ENCODE results near the gene PTPRA. TPM values are rescaled to one million over a fixed set of nuclear protein-coding genes. Genes with fewer than 3 reads are reported as not detected.

PTPRA gene
- total and polyA plus RNA-seq, 12 donors = 16.3 to 94.7 (median 46.3) TPM

GRCh38 chr20:2889797-2890196, 16.5 kb downstream of the PTPRA start:
- WGBS, 4 donors = 81 to 92% (median 85%) methylated on average over 3 of the region's 3 CpGs
- H3K4me1 ChIP-seq (replicated peaks in 1 of 2) = peaks cover 11 to 28% of the 10 kb centered on the region in 2 donors
- intact Hi-C loops (cut with DNase I) = no loop called here
- H3K4me3 ChIP-seq = no peak overlapping the region
- no peaks in the 10 kb centered on the region for H3K27me3 ChIP-seq
- H3K9me3 ChIP-seq (replicated peaks in 1 of 3) = no peaks in the 10 kb centered on the region
- H3K27ac ChIP-seq = no peak overlapping the region
- H3K36me3 ChIP-seq (replicated peaks in 1 of 2) = no peaks in the 10 kb centered on the region
- no peak for DNase-seq
- TF ChIP-seq POLR2A (IDR thresholded peaks at IDR 0.05) = no peak
- no peak for TF ChIP-seq CTCF (IDR thresholded peaks at IDR 0.05)

- no peak for TF ChIP-seq POLR2A (IDR thresholded peaks at IDR 0.05)
- no peak for TF ChIP-seq CTCF (IDR thresholded peaks at IDR 0.05)
- Histone ChIP-seq H3K4me1 (replicated peaks in 1 of 2) (peaks cover 11 to 28% of the 10 kb centered on the region in 2 donors), H3K27ac (peak overlapping the region in 1 of 5 donors; percentile 11), H3K9me3 (replicated peaks in 1 of 3) (no peaks in the 10 kb centered on the region), H3K27me3 (no peaks in the 10 kb centered on the region), H3K4me3 (no peak overlapping the region), H3K36me3 (replicated peaks in 1 of 2) (no peaks in the 10 kb centered on the region)
- DNase-seq = no peak
- WGBS, 4 donors = 40 to 47% (median 44%) methylated on average over 2 of the region's 2 CpGs
- intact Hi-C loops (cut with DNase I) = no loop called here
Observed at GRCh38 chr20:2890742-2891141, 17.5 kb downstream of the PTPRA start.

DNA sequence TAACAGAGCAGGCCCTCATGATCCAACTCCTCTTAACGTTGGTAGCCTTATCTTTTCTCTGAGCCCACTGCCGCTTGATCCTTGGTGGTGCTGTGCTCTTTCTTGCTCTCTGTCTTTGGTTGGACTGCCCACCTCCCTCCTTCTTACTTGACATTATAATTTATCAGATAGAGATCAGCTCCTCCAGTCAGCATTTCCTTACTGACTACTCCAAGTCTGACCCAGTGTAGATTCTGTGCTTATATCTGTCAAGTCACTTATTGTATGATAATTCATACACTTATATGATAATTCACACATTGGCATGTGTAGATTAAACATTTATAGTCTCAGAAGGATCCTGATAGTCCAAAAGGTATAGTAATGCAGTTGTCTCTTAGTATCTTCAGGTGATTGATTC, 18.1 kb downstream of the PTPRA start:
- intact Hi-C loops (cut with DNase I) = no loop called here
- DNase-seq = no peak
- WGBS, 4 donors = 80 to 88% (median 84%) methylated on average over 2 of the region's 2 CpGs
- TF ChIP-seq CTCF (IDR thresholded peaks at IDR 0.05) (no peak), POLR2A (IDR thresholded peaks at IDR 0.05) (no peak)
- Histone ChIP-seq H3K27ac (peak overlapping the region in 1 of 5 donors; percentile 11), H3K36me3 (replicated peaks in 1 of 2) (no peaks in the 10 kb centered on the region), H3K4me3 (no peak overlapping the region), H3K4me1 (replicated peaks in 1 of 2) (peaks cover 11 to 28% of the 10 kb centered on the region in 2 donors), H3K27me3 (no peaks in the 10 kb centered on the region), H3K9me3 (replicated peaks in 1 of 3) (no peaks in the 10 kb centered on the region)

GRCh38 chr20:2892376-2892775, 19.1 kb downstream of the PTPRA start:
- WGBS, 4 donors = 84 to 97% (median 96%) methylated on average over 3 of the region's 3 CpGs
- TF ChIP-seq POLR2A (IDR thresholded peaks at IDR 0.05) (no peak), CTCF (IDR thresholded peaks at IDR 0.05) (no peak)
- peaks cover 11 to 28% of the 10 kb centered on the region in 2 donors for H3K4me1 ChIP-seq (replicated peaks in 1 of 2)
- no peak overlapping the region for H3K27ac ChIP-seq
- intact Hi-C loops (cut with DNase I) = no loop called here
- no peak overlapping the region for H3K4me3 ChIP-seq
- no peaks in the 10 kb centered on the region for H3K36me3 ChIP-seq (replicated peaks in 1 of 2)
- no peaks in the 10 kb centered on the region for H3K27me3 ChIP-seq
- DNase-seq = no peak
- H3K9me3 ChIP-seq (replicated peaks in 1 of 3) = no peaks in the 10 kb centered on the region

Measured in adrenal gland (tissue), 12 donors.